Colon (tissue), 2 donors: Measurements from ENCODE around the gene AUTS2.

ENCODE experiments used
- FAIRE-seq: peaks from 2 replicates; lab custom pipeline; 2012; peaks lifted over from hg19 to GRCh38; lab: Jason Lieb, UNC
- donor health status: control.
- donor health status: control.

AUTS2 gene

DNA sequence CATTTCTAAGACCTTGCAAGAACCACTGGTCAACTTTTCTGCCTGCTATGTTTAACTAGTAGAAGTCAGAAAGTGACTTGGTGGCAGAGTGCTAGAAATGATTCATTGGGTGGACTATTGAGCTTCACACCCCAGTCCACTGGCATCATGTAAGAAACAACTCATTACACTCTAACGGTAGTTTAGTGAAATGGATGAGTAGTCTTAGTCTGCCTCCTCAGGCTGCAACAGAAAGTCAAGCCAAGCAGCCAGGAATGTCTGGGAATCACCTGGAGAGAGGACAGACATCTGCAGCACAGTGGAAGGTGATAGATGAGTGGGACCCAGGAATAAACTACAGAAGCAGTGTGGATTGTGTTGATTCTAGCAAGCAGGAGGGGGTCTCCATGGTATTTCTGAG lies 125.4 kb downstream of the AUTS2 start:
- no peak for FAIRE-seq

DNA sequence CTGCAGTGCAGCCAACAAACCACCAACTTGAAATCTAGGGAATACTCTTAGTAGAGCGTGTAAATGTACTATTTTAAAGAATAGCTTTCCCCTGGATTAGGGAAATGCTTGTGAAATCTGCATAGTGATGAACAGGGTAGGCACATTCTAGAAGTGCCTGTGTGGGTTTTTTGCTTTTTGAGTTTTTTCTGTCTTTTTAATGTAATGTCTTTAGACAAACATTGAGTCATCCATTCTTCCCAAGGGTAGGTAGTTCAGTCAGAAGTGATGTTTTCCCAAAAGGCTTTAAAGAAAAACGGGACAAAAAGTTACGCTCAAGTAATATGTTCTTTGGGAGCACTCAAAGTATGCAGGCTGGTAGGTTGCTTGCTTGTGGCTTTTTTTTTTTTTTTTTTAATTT lies 130.0 kb downstream of the AUTS2 start:
- FAIRE-seq = no peak

DNA sequence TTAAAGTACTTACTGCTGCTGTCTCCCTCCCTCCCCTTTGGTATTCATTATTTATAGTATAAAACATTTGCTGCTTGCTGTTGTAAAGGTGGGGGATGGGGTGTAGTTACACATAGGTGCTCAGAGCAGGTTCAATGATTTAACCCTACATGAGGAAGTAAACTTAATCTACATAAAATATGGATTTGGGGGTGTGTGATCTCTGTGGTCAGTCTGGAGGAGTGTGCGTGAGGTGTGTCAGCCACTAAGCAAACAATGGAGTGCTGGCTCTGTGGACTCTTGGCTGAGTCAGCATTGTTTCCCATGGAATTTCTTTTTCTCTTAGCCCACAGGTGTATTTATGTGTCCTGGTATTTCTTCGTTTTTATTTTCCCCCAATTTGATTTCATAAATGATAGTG lies 133.9 kb downstream of the AUTS2 start:
- FAIRE-seq = no peak

DNA sequence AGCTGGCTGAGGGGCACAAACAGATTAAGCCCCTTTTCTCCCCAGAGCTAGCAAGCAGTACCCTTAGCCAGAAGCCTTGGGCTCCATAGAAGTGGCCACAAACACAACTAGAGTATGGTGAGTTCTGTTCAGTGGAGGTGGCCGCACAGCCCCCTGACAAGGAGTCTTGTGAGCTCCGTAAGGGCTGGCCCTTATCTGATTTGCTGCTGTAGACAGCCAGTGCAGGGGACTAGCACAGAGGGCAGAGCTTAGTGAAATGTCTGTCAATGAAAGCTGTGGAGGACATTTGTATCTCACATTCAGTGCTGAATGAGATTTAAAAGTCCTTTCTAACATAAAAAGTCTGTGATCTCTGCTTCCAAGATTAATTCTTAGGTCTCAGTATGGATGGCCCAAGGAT lies 137.3 kb downstream of the AUTS2 start:
- no peak for FAIRE-seq

DNA sequence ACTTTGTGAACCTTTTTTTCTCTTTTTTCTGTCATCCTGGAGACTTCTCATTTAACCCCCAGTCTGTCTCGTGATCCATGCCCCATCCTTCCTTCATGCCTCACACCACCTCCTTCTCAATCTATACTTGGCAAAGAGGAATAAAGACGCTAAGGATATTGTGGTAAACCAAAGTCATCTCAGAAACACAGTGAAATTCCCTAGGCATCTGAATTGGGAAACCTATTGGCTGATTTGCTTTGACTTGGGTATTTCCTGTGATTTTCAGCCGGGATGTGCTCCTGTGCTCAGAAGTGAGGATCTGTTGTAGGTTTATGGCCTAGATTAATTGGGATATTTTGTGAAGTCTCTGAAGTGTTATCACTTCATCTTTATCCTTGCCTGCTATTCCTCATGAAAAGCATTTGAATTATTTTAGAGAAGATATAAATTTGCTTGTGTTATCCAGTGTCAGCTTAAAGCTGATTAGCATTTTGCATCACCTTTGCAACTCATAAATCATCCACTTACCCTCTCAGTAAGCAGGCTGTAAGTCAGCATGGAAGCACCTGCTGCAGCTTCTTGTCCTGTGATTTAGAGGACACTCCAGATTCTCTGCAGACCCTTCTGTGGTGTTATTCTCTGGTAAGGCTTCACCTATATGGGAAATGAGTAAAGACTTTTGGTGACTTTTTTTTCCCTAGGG lies 138.0 kb downstream of the AUTS2 start:
- FAIRE-seq = no peak

DNA sequence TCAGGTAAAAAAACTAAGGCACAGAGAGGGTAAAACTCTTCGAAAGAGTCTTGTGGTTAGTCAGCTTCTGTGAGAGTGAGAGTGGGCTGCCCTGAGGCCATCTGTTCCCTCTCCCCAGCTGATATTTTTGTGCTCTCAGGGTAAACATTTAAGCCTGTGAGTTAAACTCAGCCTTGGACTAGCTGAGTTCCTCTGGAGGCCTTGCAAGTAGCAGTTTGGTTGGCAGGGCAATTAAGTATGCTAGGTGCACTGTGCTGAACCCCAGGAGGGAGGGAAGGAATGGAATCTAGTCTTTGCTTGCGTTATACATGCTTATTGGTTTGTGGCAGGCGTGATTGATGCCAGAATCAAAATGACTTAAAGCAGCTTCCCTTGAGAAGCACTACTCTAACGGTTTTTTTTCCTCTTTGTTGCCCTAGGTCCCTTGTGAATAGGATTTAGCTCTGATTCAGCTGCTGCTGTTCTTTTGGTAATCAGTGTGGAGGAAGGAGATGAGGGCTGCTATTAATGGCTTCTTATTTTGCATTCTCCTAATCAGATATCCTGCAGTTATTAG lies 140.2 kb downstream of the AUTS2 start:
- FAIRE-seq = no peak

DNA sequence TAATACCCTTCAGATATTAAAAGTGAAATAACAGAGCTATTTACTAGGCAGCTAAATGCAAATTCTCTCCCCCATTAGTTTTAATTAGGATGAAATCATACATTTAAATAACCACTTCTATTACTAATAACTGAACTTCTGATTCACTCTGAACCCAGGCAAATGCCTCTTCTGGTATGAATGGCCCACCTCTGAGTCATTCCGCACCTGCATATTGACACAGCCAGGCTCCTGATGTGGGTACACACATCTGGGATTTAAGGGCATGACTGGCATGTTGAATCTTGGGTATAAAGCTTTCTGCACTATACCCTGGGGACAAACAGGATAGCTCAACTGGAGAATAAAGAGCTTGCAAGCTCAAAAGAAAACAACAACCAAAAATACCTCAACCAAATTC lies 140.9 kb downstream of the AUTS2 start:
- FAIRE-seq = no peak

DNA sequence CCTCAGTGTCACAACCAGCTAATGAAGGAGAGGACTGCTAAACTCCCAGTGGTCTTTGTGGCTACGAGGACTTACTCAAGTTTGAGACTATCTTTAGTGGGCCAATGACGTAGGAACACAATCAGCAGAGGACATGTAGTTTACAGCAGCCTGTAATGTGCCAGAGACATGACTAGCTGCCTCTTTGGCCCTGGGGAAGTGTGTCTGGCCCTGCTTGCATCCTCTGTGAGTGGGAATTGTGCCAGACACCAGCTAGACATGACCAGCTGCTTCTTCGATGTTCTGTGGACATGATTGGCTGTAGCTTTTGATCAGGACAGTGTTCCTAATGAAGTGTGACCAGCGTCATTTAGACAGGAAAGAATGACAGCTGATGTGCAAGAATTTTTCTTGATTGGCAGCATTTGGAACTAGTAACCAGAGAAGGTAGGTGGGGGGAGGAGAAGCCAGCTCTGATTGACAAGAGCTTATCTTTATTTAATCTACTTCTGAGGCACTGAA lies 141.7 kb downstream of the AUTS2 start:
- FAIRE-seq = no peak

DNA sequence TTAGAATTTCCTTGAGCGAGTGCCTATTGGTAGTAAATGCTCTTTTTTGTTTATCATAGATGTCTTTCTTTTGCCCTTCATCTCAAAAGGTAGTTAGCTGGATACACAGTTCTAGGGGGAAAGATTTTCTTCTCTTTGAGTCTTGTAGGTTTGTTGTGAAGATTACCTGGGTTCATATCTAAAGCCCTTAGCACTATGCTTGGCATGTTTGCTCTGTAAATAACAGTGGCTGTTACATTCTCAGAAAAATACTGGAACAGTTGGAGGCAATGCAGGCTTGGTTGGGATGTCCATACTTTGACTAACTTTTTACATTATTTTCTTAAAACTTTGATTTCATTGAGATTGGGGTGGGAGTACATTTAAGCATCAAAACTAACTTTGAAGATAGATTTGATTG lies 144.0 kb downstream of the AUTS2 start:
- FAIRE-seq = no peak

DNA sequence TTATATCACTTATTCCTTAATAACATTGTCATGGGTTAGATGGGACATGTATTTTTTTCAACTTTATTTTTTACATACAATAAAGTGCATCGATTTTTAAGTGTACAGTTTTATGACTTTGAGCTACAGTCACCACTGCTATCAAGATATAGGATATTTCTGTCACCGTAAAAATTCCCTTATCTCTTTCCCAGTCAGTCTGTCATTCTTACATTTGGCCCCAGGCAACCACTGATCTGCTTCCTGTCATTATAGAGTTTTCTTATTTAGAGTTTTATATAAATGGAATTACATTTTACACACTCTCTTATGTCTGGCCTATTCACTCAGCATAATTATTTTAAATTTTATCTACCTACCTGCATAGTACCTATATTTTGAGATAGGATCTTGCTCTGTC lies 145.2 kb downstream of the AUTS2 start:
- FAIRE-seq = no peak

DNA sequence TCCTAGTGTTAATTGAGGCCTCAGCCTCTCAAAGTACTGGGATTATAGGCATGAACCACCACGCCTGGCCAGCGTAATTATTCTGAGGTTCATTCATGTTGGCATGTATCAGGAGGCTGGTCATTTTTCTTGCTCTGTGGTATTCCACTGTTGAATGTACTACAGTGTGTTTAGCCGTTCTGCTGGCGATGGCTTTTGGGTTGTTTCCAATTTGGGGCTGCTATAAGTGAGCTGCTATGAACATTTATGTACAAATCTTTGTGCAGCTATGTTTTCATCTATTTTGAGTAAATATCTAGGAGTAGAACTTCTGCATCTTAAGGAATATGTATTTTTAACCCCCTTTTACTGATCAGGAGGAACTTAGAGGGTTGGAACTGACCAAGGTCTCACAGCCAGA lies 145.8 kb downstream of the AUTS2 start:
- FAIRE-seq = no peak

DNA sequence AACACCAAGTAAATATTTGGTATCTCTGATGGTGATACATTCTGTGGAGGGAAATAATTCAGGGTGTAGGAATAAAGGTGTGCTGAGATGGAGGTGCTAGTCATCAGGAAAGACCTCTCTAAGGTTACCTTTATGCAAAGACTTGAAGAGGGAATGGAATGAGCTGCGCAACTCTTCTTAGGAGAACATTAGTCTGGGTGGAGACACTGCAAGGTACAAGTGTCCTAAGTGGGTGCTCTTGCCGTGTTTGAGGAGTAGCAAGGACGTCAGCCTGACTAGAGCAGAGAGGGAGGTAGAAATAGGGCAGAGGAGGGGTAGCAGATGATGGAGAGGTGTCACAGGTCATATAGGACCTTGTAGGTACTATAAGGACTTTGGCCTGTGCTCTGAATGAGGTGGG lies 148.1 kb downstream of the AUTS2 start:
- FAIRE-seq = no peak

DNA sequence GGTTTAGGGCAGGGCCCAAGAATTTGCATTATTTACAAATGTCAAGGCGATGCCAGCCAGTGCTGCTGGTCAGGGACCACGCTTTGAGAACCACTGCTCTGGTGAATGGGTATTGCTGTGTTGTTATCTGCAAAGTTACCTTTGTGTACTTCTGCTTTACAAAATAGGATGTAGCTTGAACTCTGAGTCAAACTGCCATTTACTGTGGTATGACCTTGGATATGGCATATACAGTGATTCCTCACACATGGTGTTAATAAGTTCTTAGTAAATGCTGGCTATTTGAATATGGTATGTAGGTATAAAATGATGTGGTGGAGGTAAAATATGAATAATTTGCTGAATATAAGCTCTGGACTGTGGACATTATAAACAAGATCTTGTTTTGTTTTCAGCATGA lies 148.9 kb downstream of the AUTS2 start:
- FAIRE-seq = no peak

DNA sequence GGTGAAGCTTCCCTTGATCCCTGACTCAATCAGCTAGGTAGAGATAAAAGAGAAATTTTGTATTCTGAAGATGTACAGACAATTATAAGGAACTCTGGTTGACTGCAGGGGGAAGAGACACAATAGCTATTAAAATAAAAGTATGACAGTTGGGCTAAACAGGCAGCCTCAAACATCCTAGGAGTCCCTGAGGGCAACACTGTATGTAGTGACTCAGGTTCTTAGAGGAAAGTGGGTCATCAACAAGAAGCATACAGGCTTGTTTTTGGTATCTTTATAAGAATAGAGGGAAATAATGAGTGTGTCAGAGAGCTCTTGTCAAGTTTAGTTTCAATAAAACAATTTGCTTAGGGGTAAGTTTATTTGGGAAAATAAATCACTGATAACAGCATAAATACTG lies 150.3 kb downstream of the AUTS2 start:
- FAIRE-seq = no peak

DNA sequence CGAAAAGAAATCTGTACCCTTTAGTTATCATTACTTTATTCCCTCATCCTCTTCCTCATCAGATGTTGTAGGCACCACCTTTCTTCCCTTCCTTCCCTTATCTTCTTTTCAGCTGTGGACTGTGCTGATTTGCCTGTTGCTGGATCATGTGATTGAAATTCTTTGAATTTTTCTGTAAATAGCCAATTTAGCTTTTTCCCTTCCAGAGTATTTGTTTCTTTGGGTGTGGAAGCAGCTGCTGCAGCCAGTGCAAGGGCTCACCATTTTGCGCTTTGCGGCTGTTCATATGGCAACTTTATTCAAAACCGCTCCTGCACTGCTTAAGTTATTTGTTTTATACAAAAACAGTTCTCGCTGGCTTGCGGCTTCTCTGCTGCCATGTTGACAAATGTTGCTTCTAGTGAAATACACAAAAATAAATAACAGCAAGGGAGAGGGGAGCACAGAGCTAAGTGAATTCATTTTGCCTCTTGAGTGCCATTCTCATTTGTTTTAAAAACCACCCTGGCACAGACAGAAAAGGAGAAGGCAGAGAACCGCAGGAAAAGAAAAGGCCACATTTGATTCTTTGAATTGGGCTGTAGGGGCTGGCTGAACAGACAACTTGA lies 151.2 kb downstream of the AUTS2 start:
- no peak for FAIRE-seq

DNA sequence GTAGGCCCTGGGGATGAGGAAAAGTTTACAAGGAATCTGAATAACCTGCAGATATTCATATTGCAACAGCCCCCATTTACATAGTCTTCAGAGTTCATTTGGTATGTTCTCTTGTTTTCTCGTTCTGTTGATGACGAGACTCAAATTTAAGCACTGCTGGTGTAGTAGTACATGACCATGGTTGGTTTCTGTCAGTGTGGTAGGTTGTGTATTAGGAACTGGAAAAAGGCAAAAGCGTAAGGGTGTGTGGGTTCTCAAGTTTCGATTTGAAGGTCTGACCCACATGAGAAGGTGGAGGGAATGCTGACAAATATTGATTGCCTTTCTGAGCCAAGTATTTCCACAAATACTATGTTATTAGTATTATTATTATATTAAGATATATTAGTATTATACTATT lies 151.7 kb downstream of the AUTS2 start:
- no peak for FAIRE-seq

DNA sequence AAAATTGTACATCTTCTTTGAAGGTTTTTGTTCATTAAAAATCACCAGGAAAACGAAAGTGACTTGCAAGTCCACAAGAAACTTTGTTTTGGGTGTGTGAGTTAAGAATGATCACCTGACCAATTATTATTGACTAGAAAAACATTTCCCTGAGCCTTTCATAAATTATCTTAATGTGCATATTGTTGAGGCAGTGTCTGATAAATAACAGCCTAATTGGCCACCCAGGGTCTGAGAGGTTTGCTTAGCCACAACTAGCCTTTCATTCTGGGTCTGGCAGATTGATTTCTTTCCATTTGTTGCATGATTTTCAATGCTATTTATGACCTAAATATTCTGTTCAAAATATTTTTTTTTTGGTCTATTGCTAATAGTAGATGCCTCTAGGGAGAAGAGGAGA lies 152.8 kb downstream of the AUTS2 start:
- FAIRE-seq = no peak

DNA sequence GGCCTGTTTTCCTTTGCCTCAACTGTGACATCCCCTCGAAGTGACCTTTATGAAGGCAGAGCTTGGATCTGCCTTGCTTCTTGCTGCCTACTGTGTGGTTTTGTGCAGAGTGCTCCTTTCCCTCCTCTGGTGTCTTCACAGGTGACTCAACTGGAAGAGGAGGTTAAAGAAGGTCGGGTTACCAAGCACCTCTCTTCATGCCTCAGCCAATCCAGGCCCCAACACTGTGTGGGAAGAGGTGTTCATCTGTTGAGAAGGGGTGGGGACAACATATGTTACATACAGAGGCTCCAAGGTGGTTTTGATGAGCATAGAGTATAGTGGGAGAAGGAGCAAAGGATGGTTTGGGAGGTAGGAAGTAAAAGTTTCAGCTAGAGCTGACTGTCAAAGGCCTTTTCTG lies 155.7 kb downstream of the AUTS2 start:
- FAIRE-seq = no peak

DNA sequence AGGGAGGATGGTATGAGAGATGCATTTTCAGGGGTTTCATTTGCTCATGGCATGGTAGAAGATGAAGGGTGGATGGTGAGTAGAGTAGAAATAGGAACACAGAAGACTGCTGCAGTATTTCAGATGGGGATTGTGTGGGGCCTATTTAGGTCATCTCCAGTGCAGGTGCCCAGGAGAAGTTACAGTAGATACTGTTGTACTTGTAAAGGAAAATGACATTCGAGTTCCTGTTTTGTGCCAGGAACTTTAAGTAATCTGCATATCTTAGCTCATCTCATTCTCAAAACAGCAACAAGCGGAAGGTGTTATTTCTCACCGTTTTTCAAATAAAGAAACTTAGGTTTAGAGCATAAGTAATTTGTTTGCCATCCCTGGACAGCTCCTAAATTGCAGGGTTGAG lies 156.2 kb downstream of the AUTS2 start:
- no peak for FAIRE-seq

DNA sequence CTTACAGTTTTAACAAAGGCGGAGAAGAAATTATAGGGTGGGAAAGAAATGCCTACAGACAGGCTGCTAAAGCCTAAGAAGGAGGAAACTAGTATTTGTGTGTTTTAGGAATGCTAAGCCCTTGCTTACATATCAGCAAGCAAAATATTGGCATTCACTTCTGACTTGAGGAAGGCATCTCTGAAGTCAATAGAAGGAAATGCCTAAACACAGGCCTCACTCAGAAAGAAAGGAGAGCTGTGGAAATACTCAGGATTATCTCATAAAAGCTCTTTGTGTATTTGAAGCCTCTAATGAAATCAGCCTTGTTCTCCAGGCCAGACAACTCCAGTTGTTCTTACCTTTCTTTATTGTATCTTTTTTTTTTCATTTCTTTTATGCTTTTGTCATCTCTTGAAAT lies 158.0 kb downstream of the AUTS2 start:
- FAIRE-seq = no peak

DNA sequence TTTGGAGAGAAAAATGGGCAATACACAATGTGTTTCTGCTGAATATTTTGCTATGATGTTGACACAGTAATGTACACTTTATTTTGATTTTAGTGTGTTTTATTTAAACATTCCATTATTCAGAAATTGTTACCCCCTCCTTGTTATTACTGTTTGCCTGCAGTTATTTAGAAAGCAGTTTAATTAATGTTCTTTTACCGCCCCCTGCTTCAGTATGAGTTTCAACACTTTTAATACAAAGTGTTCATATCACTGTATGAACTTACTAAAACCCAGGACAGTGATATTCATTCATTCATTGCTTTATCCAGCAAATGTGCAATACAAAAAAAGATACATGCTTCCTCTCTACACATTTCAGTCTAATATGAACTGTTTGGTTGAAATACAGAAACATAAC lies 159.3 kb downstream of the AUTS2 start:
- no peak for FAIRE-seq

DNA sequence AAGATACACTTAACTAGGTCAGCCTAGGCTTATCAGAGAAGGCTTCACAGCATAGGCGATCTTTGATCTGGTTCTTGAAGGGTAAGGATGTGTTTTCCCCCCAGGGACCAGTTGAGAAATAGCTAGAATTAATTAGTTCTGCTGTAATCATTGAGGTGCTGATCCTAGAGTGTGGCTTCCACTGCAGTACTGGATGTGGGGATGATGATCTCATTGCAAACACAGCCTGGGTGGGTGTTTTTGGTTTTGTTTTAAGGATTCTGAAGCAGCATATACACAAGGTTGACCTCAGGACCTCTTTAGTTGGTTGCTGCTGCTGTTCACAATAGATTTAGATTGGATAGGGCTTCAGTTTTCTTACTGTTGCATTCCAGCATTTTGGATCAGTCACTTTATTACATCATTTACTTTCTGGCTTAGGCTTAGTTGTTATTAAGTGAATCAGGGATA lies 159.7 kb downstream of the AUTS2 start:
- FAIRE-seq = no peak

DNA sequence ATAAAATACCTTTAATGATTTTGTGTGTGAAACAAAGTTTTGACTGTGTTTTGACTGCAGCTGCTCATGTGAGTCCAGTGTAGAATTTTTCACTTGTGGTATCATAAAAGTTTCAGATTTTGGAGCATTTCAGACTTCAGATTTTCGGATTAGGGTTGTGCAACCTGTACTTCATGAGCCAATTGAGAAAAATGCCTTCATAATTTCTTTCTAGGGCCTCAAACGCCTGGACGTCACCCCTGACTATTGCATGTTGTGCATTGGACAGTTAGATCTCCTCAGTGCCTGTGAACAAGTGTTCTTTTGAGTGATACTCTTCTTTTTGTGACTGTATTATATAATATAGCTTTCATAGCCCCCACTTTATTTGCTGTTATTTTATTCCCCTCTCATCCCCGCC lies 161.1 kb downstream of the AUTS2 start:
- FAIRE-seq = no peak
